Activated T-cell treated with anti-CD3 and anti-CD28 coated beads for 4 hours (primary cell): ENCODE results near the gene NUP85.
"Not testable (repeated sequence)": the region's sequence is repeated elsewhere in the genome, so short reads cannot be mapped to it uniquely, and the experiment has no call there.

ENCODE experiments used
- DNase-seq: peaks from one replicate; pipeline ENCODE4 v3.0.0-alpha.2; 2020

The NUP85 gene

GRCh38 chr17:75205037-75205792, at the start of gene NUP85:
Gene NUP85, plus strand, starts transcription at chr17:75205679. Its CDS starts 83 bp downstream, at chr17:75205762.
- peak; percentile 89 for DNase-seq

GRCh38 chr17:75158480-75158879, 47.0 kb upstream of the NUP85 start:
- not testable (repeated sequence) for DNase-seq

GRCh38 chr17:75159196-75160031, 46.1 kb upstream of the NUP85 start:
- no peak for DNase-seq

GRCh38 chr17:75160211-75160610, 45.3 kb upstream of the NUP85 start:
- no peak for DNase-seq

DNA sequence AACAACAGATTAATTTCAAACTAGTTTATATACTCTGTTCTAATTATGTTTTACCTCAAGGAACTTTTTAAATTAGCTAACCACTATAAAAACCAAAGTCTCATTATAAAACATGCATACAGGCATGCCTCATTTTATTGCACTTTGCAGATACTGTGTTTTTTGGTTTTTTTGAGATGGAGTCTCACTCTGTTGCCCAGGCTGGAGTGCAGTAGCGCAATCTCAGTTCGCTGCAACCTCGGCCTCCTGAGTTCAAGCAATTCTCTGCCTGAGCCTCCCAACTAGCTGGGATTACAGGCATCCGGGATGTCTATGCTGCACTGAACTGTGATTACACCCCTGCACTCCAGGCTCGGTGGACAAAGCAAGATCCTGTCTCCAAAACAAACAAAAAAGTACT, 42.4 kb upstream of the NUP85 start:
- no peak for DNase-seq

DNA sequence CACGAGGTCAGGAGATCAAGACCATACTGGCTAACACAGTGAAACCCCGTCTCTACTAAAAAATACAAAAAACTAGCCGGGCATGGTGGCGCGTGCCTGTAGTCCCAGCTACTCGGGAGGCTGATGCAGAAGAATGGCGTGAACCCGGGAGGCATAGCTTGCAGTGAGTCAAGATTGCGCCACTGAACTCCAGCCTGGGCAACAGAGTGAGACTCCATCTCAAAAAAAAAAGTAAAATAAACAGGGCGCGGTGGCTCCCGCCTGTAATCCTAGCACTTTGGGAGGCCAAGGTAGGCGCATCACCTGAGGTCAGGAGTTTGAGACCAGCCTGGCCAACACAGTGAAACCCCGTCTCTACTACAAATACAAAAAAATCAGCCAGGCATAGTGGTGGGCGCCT, 40.9 kb upstream of the NUP85 start:
- not testable (repeated sequence) for DNase-seq

DNA sequence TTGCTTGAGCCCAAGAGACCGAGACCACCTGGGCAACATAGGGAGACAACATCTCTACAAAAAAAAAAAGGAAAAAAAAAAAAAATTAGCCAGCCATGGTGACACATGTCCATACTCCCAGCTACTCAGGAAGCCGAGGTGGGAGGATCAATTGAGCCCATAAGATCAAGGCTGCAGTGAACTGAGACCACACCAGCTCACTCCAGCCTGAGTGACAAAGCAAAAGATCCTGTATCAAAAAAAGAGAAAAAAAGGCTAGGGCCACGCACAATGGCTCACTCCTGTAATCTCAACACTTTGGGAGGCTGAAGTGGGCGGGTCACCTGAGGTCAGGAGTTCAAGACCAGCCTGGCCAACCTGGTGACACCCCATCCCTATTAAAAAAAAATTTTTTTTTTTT, 36.5 kb upstream of the NUP85 start:
- DNase-seq = no peak

DNA sequence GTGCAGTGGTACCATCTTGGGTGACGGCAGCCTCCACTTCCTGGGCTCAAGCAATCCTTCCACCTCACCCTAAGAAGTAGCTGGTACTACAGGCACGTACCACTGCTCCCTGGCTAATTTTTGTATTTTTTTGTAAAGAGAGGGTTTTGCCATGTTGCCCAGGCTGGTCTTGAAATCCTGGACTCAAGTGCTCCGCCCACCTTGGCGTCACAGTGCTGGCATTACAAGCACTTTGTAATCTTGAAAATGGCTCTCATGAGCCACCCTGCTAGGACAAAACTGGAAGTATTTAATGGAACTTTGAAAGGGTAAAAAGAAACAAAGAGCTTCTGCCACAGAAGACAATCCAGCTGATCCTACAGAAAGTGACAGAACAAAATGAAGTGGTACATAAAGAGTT, 32.0 kb upstream of the NUP85 start:
- no peak for DNase-seq

GRCh38 chr17:75174996-75175395, 30.5 kb upstream of the NUP85 start:
- DNase-seq = no peak

GRCh38 chr17:75176625-75177024, 28.9 kb upstream of the NUP85 start:
- DNase-seq = no peak

DNA sequence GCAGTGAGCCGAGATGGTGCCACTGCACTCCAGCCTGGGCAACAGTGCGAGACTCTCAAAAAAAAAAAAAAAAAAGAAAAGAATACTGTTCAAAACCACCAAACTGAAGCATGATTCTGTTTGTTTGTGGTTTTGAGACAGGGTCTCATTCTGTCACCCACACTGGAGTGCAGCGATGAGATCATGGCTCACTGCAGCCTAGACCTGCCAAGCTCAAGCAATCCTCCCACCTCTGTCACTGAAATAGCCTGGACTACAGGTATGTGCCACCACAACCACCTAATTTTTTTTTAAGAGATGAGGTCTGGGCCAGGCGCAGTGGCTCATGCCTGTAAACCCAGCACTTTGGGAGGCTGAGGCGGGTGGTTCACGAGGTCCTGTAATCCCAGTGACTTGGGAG, 27.0 kb upstream of the NUP85 start:
- no peak for DNase-seq

DNA sequence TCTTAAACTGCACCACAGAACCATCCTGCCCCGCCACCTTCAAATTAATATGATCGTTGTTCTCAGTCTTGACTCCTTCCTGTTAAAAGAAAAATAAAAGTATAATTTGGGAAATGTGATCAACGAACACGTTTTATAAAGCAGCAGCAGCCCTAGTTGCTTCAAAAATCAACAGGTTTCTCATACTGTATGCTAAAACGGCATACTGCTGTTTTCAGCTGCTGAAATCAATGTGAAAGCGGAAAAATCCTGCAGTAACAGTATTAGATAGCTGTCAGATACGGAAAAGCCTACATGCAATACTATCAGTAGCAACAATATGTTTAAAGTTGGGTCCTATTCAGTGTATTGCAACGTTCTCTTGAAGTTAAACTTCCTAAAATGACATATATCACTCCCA, 24.4 kb upstream of the NUP85 start:
- DNase-seq = no peak

- DNase-seq = peak; percentile 29
These were observed 23.7 kb upstream of the NUP85 start for GRCh38 chr17:75181608-75182318.

- DNase-seq = no peak
These were observed 23.2 kb upstream of the NUP85 start for GRCh38 chr17:75182319-75182568.

- DNase-seq = peak; percentile 93
These were observed 22.7 kb upstream of the NUP85 start, which contains the start of gene SUMO2 for GRCh38 chr17:75182569-75183436. Gene SUMO2, minus strand, starts transcription at chr17:75182959. Its CDS starts 125 bp downstream, at chr17:75182834.

- no peak for DNase-seq
These were observed 21.2 kb upstream of the NUP85 start for GRCh38 chr17:75183999-75184884.

DNA sequence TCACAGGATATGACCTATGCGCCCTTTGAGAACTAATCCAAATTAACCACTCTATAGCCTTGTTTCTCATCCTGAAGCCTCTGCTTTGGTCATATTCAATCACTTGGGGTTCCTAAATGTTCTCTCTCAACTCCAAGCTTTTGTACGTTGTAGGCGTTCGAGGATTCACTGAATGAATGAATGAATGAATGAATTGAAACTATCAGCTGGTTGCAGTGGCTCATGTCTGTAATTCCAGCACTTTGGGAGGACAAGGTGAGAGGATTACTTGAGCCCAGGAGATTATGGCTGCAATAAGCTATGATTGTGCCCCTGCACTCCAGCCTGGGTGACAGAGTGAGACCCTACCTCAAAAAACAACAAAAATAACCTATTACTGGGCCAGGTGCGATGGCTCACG, 16.9 kb upstream of the NUP85 start:
- no peak for DNase-seq

GRCh38 chr17:75191584-75191983, 13.9 kb upstream of the NUP85 start:
- DNase-seq = no peak

GRCh38 chr17:75194879-75195278, 10.6 kb upstream of the NUP85 start:
- no peak for DNase-seq

DNA sequence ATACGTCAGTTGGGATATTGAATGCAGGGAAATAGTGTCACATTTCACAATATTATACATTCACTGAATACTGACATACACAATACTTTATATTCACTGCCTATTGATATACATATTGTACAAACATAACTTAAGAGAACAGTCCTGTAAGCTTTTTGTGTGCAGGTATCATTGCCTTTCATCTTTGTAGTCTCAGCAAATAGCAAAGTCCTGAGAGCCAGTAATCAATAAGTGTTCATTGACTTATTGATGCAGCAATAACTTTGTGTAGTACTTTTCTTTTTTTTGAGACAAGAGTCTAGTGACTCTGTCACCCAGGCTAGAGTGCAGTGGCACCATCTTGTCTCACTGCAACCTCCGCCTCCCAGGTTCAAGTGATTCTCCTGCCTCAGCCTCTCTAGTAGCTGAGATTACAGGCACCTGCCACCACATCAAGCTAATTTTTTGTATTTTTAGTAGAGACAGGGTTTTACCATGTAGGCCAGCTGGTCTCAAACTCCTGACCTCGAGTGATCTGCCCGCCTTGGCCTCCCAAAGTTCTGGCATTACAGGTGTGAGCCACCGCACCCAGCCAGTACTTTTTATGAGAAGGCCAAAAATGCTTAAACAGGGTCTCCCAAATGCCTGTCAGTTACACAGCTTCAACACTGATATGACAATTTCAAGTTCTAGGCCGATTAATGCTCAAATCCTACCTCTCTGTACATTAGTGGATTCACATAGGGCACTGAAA, 5.4 kb upstream of the NUP85 start:
- no peak for DNase-seq

DNA sequence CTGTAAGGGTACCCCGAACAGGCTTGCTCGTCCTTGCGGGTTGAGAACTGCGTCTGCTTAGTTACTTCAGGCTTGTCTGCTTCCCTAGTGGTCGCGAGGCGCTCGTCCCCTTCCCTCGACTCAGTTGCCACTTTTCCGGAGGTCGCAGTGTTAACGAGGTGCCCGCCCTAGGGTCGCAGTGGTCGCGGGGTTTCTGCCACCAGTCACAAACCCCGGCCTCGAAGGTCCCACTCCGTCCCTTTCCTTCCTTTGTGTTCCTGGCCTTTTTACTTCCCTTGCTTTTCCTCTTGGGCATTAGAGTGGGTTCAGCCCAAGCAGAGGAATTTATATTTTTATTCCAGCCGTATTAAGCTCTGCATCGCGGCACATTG, 299 bp downstream of the NUP85 start:
- DNase-seq = no peak
